NCI-H1092 (cell line): ENCODE results near the gene BDH2.
A peak's percentile ranks its signal among the peaks of the same experiment; 100 is the strongest.

Experiments used
- DNase-seq: peaks from one replicate; lab custom pipeline; 2025; lab: John Stamatoyannopoulos, UW

Gene BDH2

GRCh38 chr4:103085555-103086196 is 14.0 kb downstream of the BDH2 start:
- DNase-seq, result no peak

GRCh38 chr4:103079621-103080020 is 20.0 kb downstream of the BDH2 start:
- no peak for DNase-seq

- DNase-seq, result no peak
These were observed 22.8 kb downstream of the BDH2 start, which contains the start of gene SLC9B2 for GRCh38 chr4:103076747-103077347. Gene SLC9B2, minus strand, starts transcription at chr4:103076761. Its CDS starts 9,211 bp downstream, at chr4:103067550.

- DNase-seq, result peak; percentile 55
These were observed 23.5 kb downstream of the BDH2 start for GRCh38 chr4:103075894-103076746.

GRCh38 chr4:103075435-103075893 is 24.2 kb downstream of the BDH2 start:
- DNase-seq, result no peak

GRCh38 chr4:103074744-103075434 is 24.7 kb downstream of the BDH2 start:
- DNase-seq, result no peak

- DNase-seq, result no peak
These were observed 25.7 kb downstream of the BDH2 start for GRCh38 chr4:103073792-103074438.

GRCh38 chr4:103067841-103068547 is 31.6 kb downstream of the BDH2 start:
- no peak for DNase-seq

- no peak for DNase-seq
These were observed 39.0 kb downstream of the BDH2 start for GRCh38 chr4:103060453-103061148.

GRCh38 chr4:103054030-103054429 is 45.6 kb downstream of the BDH2 start:
- no peak for DNase-seq

GRCh38 chr4:103052779-103053178 is 46.9 kb downstream of the BDH2 start:
- no peak for DNase-seq

- no peak for DNase-seq
These were observed 47.5 kb downstream of the BDH2 start for GRCh38 chr4:103052145-103052544.

GRCh38 chr4:103050736-103051436 is 48.7 kb downstream of the BDH2 start:
- no peak for DNase-seq

- no peak for DNase-seq
These were observed 53.0 kb downstream of the BDH2 start for GRCh38 chr4:103046416-103047290.

GRCh38 chr4:103044183-103044582 is 55.5 kb downstream of the BDH2 start:
- DNase-seq, result no peak

- DNase-seq, result no peak
These were observed 63.5 kb downstream of the BDH2 start for GRCh38 chr4:103036169-103036568.

GRCh38 chr4:103032574-103032973 is 67.1 kb downstream of the BDH2 start:
- no peak for DNase-seq

GRCh38 chr4:103030791-103031190 is 68.8 kb downstream of the BDH2 start:
- no peak for DNase-seq

- no peak for DNase-seq
These were observed 70.3 kb downstream of the BDH2 start for GRCh38 chr4:103029300-103029699.
